HG03064 (cell line): ENCODE results near the gene BCL2L15.

Experiments used
- ATAC-seq: cut with Tn5 transposase; IDR thresholded peaks from one replicate; pipeline ENCODE4 v1.9.1; 2021; ENCODE audit warnings: low read depth; ENCODE audit not compliant: unreplicated experiment

BCL2L15 gene

GRCh38 chr1:113835686-113836290 lies 51.6 kb downstream of the BCL2L15 start:
- no peak for ATAC-seq

GRCh38 chr1:113834716-113835115 lies 52.7 kb downstream of the BCL2L15 start:
- no peak for ATAC-seq
